CD4-positive, alpha-beta T cell treated with Interleukin-1 beta for 1 hour (primary cell): ENCODE data around the gene STRBP.
"Not testable (repeated sequence)": the region's sequence is repeated elsewhere in the genome, so short reads cannot be mapped to it uniquely, and the experiment has no call there.

Source experiments
- DNase-seq, 2 donors: peaks; one replicate each; pipeline ENCODE4 v3.0.0-alpha.2; 2020 to 2022

The STRBP gene

DNA sequence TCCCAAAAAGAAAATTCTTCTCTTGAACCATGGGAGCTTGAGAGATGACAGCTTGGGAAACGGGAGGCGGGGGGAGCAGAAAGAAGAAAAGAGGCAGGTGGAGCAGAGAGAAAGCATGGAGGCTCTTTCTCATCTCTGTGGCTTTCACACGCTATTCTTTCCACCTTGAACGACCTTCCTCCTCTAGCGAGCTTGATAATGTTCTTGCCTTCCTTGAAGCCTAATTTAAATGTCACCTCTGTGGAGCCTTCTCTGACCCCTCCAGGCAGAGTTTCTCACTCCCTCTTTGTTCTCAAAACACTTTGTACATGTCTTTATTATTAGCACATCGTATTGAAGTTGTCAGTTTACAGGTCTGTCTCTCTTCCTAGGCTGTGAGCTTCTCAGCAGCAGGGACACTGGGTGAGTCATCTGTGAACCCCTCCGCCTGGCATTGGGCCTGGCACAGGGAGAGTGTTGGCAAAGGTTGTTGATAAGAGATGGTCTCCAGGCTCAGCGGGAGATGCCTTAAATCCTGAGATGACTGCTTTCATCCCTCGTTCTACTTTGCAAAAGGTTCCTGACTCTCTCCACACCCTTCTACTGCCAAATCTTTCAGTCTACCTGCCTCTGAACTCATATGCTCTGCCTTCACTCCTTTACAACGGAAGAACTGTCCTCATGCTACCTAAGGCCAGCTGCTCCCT is 14.1 kb upstream of the STRBP start:
- DNase-seq: no peak

DNA sequence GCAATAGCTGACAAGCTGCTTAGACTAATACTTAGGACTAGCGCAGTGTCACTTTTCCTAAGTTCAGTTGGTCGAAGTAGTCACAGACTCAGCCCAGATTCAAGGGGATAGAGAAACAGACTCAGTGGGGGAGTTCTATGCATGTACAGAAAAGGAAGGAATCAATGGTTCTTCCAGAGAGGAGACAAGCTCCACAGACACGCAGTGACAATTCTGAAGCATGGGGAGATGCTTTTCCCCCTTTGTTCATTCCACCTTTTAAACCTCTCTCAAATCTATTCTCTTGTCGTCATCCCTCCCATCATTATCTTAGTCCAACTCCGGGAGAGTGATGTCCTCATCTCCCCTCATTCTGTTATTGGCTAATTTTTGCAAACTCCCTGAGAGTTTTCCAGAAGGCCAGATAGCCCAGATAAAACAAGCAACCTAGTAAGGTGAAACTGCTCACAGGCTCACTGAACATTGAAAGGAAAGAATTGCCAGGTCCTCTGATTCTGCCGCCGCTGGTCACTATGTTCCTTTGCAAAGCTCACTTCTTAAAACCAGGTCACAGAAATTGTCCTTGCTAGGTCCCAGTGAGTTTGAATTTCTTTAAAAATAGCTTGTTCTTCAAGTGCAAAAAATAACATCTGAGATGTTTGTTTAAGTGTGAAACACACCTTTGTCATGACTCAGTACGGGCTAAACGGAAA is 13.4 kb upstream of the STRBP start:
- no peak for DNase-seq

GRCh38 chr9:123278879-123279493 is 10.6 kb upstream of the STRBP start:
- DNase-seq: not testable (repeated sequence)

DNA sequence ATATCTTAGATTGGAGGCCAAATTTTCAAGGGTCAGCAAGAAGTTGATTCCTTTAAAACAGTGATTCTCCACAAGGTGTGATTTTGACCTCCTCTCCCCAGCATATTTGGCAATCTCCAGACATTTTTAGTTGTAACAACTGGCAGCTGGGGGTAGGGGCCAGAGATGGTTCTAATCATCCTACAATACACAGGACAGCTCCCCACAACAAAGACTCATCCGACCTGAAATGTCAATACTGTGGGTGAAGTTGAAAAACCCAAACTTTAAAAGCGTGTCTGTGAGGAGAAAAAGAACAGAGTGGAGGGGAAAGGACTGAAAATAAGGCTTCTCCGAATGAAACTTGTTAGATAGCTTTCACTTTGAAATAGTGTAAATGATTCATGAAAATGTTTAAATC is 10.0 kb upstream of the STRBP start:
- DNase-seq: no peak

DNA sequence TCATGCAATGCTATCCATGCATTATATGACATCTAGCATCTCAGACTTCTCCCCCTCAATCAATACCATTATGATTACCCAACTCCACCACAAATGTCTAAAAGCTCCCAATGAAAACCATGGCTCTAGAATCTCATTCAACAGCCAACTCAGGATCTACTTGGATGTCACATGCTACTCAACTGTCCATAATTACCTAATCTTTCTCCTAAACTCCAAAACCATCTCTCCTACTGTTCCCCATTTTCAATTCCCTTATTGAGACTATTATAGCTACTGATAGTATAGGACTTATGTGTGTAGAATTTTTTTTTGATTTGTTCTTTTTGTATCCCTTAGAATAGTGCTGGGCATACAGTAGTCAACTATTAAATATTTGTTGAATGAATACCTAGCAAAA is 8.2 kb upstream of the STRBP start:
- no peak for DNase-seq

DNA sequence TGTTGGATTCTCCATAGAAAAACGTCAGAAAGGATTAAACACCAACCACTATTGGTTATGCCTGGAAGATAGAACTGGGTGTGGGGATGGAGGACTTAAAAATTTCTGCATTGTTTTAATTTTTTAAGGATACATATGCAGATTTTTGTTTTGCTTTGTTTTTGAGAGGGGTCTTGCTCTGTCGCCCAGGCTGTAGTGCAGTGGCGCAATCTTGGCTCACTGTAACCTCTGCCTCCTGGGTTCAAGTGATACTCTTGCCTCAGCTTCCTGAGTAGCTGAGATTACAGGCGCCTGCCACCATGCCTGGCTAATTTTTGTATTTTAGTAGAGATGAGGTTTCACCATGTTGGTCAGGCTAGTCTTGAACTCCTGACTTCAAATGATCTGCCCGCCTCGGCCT is 2.7 kb upstream of the STRBP start:
- DNase-seq: not testable (repeated sequence)

DNA sequence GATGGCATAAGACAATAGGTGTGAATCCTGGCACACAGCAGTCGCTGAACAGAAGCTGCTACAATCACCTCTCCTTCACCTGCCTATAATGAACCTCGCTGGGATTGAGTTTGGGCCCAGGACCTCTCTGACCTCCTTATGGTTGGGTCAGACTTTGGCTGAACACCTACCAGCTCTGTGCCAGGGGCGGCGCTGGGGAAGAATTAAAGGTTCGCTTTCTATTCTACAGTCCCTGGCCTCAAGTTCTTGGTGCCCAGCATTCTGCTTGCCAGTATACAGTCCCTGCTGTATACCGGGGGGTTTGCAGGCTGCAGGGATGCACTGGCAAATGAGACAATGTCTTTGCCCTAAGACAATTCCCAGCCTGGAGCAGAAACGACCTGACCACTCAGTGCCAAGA is 895 bp upstream of the STRBP start:
- no peak for DNase-seq

DNA sequence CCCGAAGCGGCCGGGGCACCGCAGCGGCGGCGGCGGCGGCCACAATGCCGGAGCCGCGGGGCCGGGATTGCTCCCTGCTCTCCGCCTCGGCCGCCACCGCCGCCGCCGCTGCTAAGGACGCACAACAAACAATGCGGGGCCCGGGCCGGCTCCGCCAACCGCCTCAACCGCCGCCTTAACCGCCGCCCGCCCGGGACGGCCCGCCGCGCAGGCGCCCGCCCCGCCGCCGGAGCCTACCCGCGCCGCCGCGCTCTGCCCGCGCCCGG is 254 bp downstream of the STRBP start:
- no peak for DNase-seq

- peak; percentile 0 to 3 for DNase-seq
Observed at GRCh38 chr9:123267481-123268198, 746 bp downstream of the STRBP start.

GRCh38 chr9:123266655-123267399 is 1.6 kb downstream of the STRBP start:
- DNase-seq: no peak

DNA sequence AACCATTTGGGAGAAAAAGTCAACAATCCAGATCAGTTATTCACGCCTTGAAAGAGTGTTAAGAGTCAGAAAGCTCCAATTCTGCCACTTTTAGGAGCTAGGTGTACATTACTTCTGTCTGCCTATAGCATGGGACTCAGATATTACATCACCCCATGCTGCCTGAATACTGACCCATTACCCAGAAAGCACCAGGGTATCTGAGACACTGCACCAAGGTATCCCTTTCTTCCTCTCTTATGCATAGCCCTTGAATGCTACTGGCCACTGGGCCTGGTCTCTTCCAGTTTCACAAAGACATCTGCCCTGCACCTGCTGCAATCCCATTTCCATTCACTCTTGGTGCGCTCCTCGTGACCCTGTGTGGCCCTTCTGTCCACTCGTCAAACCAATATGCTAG is 2.6 kb downstream of the STRBP start:
- DNase-seq: no peak

- DNase-seq: no peak
Observed at GRCh38 chr9:123263227-123263626, 5.2 kb downstream of the STRBP start.

- DNase-seq: no peak
Observed at GRCh38 chr9:123262338-123262737, 6.0 kb downstream of the STRBP start.

- DNase-seq: no peak
Observed at GRCh38 chr9:123261006-123261677, 7.2 kb downstream of the STRBP start.

GRCh38 chr9:123260340-123260739 is 8.0 kb downstream of the STRBP start:
- no peak for DNase-seq

DNA sequence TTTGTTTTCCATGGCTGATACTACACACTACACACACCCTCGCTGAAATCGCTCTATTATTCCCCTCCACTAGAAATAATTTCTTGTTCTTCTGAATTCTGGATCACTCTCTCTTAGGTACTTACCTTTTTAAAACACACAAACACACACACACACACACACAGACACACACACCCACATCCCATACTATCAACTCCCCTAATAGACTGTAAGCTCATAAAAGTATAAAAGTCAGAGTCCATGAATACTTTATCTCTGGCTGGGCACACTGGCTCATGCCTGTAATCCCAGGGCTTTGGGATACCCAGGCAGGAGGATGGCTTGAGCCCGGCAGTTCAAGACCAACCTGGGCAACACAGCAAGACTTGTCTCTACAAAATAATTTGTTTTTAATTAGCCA is 11.1 kb downstream of the STRBP start:
- DNase-seq: no peak

DNA sequence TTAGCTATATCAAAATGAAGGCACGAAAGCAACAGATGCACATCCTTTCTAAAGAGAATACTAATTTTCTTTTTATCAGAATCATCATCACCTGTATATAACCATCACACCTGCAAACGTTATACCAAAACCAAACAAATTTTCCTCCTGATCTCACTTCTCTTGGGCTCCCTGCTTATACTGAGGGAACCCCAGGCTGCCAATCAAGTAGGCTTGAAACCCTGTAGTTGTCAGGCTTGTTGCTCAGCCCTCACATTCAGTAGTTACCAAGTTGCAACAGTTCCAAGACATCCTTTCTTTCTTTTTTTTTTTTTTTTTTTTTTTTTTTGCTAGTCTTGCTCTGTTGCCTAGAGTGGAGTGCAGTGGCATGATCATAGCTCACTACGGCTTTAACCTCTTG is 12.7 kb downstream of the STRBP start:
- DNase-seq: no peak

GRCh38 chr9:123253204-123253603 is 15.2 kb downstream of the STRBP start:
- DNase-seq: no peak

DNA sequence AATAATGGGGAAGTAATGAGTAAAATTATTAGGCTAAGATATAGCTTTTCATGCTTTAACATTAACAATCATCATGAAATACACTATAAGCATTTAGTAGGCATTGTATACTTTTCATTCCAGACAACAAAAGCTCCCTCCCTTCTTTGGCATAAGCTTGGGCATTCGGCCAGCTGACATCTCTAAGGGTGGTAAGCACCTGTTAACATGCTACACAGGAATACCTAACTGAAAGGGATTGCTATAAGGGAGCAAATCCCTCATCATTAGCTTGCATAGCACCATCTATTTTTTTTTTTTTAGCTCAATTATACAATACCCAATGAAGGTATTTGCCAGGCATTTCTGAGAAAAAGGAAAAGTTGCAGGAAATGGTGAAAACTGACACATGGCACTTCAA is 16.6 kb downstream of the STRBP start:
- no peak for DNase-seq

- DNase-seq: no peak
Observed at GRCh38 chr9:123251324-123251723, 17.1 kb downstream of the STRBP start.

DNA sequence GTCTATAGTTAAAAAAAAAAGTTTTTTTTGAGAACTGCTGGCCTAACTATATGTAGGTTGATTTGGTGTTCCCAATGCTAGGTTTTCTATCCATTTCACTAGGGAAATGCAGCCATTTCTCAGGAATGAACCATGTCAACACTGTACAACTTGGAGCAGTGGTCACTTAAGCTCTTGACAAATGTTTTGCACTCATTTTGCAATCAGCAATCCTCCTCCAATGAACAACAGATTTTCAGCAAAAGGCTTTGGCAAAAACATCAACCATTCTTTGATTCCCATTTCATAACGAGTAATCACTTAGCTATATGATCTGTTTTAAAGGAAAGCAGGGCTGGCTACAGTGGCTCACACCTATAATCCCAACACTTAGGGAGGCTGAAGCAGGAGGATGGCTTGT is 17.9 kb downstream of the STRBP start:
- DNase-seq: no peak

- not testable (repeated sequence) for DNase-seq
Observed at GRCh38 chr9:123249162-123249561, 19.2 kb downstream of the STRBP start.

- DNase-seq: no peak
Observed at GRCh38 chr9:123248630-123249029, 19.8 kb downstream of the STRBP start.
